ENCODE measurements around the gene GLIS1.

The GLIS1 gene

GRCh38 chr1:53463961-53464899, 274.7 kb downstream of the GLIS1 start:
- DNase-seq (ENCODE audit: low read depth in 2 of 2), result no peak

GRCh38 chr1:53462769-53463501, 276.0 kb downstream of the GLIS1 start:
- DNase-seq (ENCODE audit: low read depth in 2 of 2), result no peak

GRCh38 chr1:53462193-53462592, 276.8 kb downstream of the GLIS1 start:
- DNase-seq (ENCODE audit: low read depth in 2 of 2), result no peak

GRCh38 chr1:53461323-53462044, 277.5 kb downstream of the GLIS1 start:
- no peak for DNase-seq (ENCODE audit: low read depth in 2 of 2)

- DNase-seq (ENCODE audit: low read depth in 2 of 2), result no peak
Measured at GRCh38 chr1:53460666-53461322, 278.2 kb downstream of the GLIS1 start.

- no peak for DNase-seq (ENCODE audit: low read depth in 2 of 2)
Measured at GRCh38 chr1:53460211-53460634, 278.7 kb downstream of the GLIS1 start.

GRCh38 chr1:53459321-53460175, 279.4 kb downstream of the GLIS1 start, which contains the start of gene DMRTB1:
Gene DMRTB1 (plus strand): TSS chr1:53459399. CDS start chr1:53459454, 55 bp downstream.
- no peak for DNase-seq (ENCODE audit: low read depth in 2 of 2)

GRCh38 chr1:53458634-53459033, 280.3 kb downstream of the GLIS1 start:
- DNase-seq (ENCODE audit: low read depth in 2 of 2), result no peak
